ENCODE data around the gene REV1.
A peak's percentile ranks its signal among the peaks of the same experiment; 100 is the strongest.

REV1 gene

DNA sequence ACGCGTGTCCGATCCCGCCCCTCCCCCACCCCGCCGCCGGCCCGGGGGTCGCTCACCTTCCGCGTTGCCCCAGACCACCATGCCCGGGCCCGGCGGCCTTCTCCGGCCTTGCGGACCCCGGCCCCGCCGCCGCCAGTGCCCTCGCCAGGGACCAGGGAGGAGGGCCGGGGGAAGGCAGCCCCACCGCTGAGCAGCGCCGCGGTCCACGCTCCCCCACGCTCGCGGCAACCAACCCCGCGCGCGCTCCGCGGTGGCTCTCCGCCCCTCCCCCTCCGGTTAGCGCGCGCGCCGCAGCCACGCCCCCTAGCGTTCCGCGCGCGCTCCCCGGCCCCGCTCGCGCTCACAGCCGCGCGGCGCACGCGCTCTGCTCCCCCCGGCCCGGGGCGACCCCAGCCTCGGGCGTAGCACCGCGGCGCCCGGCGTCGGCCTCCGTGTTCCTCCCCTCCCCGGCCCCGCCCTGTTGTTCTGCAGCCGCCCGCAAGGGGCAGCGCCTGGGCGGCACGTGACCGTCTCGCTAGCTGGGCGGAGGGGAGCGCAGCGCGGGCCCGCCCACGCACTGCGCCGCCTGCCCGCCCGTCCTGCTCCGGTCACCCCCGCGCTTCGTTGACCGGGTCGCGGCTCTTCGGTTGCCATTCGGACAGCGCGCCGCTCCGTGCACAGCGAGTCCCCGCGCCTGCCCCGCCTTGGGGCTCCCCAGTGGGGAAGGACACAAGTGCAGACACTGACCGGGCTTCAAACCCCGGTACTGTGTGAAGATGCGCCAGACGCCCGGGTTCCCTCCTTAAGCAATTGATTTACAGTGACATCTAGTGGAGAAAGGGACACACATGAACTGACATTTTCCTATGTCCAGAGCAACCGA is at the start of gene REV1:
Gene REV1, minus strand, starts transcription at position 257 of the 862 bp plus-strand sequence. CDS start 25,042 bp downstream, outside the sequence.
- peak within 1 kb of the TSS; percentile 88 for H3K4me3 ChIP-seq (ENCODE audit: low read depth, low read length)
- in situ Hi-C loops (cut with HindIII; ENCODE audit: low sequenced_read_pairs), result no loop called here
- TF ChIP-seq, protein P1, sequence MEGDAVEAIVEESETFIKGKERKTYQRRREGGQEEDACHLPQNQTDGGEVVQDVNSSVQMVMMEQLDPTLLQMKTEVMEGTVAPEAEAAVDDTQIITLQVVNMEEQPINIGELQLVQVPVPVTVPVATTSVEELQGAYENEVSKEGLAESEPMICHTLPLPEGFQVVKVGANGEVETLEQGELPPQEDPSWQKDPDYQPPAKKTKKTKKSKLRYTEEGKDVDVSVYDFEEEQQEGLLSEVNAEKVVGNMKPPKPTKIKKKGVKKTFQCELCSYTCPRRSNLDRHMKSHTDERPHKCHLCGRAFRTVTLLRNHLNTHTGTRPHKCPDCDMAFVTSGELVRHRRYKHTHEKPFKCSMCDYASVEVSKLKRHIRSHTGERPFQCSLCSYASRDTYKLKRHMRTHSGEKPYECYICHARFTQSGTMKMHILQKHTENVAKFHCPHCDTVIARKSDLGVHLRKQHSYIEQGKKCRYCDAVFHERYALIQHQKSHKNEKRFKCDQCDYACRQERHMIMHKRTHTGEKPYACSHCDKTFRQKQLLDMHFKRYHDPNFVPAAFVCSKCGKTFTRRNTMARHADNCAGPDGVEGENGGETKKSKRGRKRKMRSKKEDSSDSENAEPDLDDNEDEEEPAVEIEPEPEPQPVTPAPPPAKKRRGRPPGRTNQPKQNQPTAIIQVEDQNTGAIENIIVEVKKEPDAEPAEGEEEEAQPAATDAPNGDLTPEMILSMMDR (IDR thresholded peaks at IDR 0.05; ENCODE audit: low read depth, low read length), result peak; percentile 64
- peak; percentile 96 for DNase-seq (ENCODE audit: low read depth, low spot score)

DNA sequence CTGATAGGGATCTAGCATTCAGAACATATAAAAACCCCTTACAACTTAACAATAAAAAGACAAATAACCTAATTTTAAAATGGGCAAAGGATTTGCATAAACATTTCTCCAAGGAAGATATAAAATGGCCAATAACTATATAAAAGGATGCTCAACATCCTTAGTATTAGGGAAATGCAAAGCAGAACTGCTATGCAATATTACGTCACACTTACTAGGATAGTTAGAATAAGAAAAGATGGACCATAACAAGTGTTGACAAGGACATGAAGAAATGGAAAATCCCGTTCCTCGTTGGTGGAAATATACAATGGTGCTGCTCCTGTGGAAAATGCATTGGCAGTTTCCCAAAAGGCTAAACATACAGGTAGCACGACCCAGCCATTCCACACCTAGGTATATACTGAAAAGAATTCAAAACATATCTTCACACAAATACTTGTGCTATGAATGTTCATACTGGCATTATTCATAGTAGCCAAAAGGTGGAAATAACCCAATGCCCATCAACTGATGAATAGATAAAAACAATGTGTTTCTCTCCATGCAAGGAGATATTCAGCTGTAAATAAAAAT is 48.2 kb upstream of the REV1 start:
- in situ Hi-C loops (cut with HindIII; ENCODE audit: low sequenced_read_pairs), result no loop called here
- no peak overlapping the region for H3K4me3 ChIP-seq (ENCODE audit: low read depth, low read length)
- TF ChIP-seq, protein P1 (IDR thresholded peaks at IDR 0.05; ENCODE audit: low read depth, low read length), result no peak

DNA sequence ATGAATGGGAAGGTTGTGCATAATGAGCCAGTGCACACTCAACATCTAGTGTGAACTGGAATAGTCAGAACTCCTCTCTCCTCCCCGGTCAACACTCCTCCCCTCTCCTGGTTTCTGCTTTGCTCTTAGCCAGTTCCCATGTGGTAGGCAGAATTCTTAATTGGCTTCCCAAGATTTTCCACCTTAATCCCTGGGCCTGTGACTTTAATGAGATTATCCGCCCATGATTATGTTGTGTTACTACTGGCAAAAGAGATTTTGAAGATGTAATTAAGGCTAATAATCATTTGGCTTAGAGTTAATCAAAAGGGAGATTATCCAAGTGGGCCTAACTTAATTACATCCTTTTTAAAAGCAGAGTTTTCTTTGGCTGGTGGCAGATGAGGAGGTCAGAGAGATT is 34.2 kb upstream of the REV1 start:
- in situ Hi-C loops (cut with HindIII; ENCODE audit: low sequenced_read_pairs), result no loop called here
- TF ChIP-seq, protein P1 (IDR thresholded peaks at IDR 0.05; ENCODE audit: low read depth, low read length), result no peak
- no peak overlapping the region for H3K4me3 ChIP-seq (ENCODE audit: low read depth, low read length)
- DNase-seq (ENCODE audit: low read depth, low spot score), result no peak

More for the DNA sequence above, 48.2 kb upstream of the REV1 start:
- DNase-seq (ENCODE audit: low read depth, low spot score), result no peak

DNA sequence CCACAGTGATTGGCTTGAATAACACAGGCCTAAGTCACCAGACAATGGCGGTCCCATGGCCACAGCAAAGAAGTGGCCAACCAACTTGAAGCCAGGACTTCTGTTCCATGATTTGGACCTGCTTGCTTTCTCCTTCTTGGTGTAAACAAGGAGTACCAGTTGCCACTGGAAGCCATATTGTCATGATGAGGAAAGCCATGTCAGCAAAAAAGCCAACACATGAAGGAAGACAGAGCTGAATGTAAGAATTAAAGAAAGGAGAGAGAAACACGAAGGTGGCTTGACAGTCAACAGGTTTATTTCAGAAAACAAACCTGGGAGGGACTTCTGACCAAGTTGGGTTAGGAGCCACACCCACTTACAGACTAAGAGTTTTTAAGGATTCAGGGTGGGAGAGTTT is 32.3 kb upstream of the REV1 start:
- TF ChIP-seq, protein P1 (IDR thresholded peaks at IDR 0.05; ENCODE audit: low read depth, low read length), result no peak
- in situ Hi-C loops (cut with HindIII; ENCODE audit: low sequenced_read_pairs), result no loop called here
- no peak for DNase-seq (ENCODE audit: low read depth, low spot score)
- no peak overlapping the region for H3K4me3 ChIP-seq (ENCODE audit: low read depth, low read length)

GRCh38 chr2:99520813-99521212 is 31.0 kb upstream of the REV1 start:
- DNase-seq (ENCODE audit: low read depth, low spot score), result no peak
- TF ChIP-seq, protein P1 (IDR thresholded peaks at IDR 0.05; ENCODE audit: low read depth, low read length), result no peak
- no peak overlapping the region for H3K4me3 ChIP-seq (ENCODE audit: low read depth, low read length)
- in situ Hi-C loops (cut with HindIII; ENCODE audit: low sequenced_read_pairs), result no loop called here

DNA sequence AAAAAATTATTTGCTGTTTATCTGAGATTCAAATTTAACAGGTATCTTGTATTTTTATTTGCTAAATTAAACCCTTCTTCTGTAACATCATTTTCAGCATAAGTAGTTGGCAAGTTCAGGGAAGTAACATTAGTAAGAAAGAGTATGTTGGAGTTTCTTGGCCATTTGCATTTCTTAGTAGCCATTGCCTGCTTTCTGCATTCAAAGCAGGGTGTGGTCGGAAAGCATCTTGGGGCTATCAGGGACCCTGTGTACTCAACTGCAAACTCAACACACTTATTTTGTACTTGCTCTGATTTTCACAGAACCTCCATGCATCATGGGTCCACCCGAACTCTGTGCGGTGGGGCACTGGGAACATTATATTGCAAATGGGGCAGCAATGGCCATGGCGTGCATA is 30.4 kb upstream of the REV1 start:
- TF ChIP-seq, protein P1 (IDR thresholded peaks at IDR 0.05; ENCODE audit: low read depth, low read length), result no peak
- in situ Hi-C loops (cut with HindIII; ENCODE audit: low sequenced_read_pairs), result no loop called here
- DNase-seq (ENCODE audit: low read depth, low spot score), result no peak

More for the DNA sequence above, 30.4 kb upstream of the REV1 start:
- H3K4me3 ChIP-seq (ENCODE audit: low read depth, low read length), result no peak overlapping the region
